ENCODE measurements around the gene ATP6V0A1. TPM values are rescaled to one million over a fixed set of nuclear protein-coding genes. Genes with fewer than 3 reads are reported as not detected.

Gene ATP6V0A1
- total RNA-seq, 1 experiment from 2014 or later, result 53.4 TPM

DNA sequence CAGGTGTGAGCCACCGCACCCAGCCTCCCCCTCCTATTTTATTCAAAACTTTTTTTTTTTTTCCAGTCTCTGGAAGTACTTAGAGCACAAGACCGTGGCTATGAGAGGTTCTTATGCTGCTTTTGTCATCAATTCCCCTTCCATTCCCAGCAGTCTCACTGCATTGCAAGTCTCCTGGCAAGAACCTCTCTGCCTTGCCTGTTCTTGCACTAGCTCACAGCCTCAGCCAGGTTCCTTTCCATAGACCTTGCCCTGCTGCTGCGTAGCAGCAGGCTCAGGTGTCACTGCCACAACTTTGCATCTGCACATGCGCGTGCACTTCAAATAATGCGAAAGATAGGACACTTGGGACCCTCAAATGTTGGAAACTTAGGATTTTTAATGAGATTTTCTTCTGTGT, 15.6 kb downstream of the ATP6V0A1 start:
- Histone ChIP-seq H3K9me3 (ENCODE audit: control insufficient read depth, insufficient read depth, low read depth, low read length) (no peaks in the 10 kb centered on the region), H3K4me1 (ENCODE audit: control insufficient read depth, insufficient read depth, low read length) (no peaks in the 10 kb centered on the region), H3K36me3 (ENCODE audit: control insufficient read depth, insufficient read depth, low read length) (peaks cover 26% of the 10 kb centered on the region), H3K27me3 (ENCODE audit: control insufficient read depth, insufficient read depth, low read length) (no peaks in the 10 kb centered on the region), H3K4me3 (ENCODE audit: low read depth in 2 of 2, low read length in 2 of 2) (no peak overlapping the region), H3K27ac (ENCODE audit: low read length) (no peak overlapping the region)
- CTCF ChIA-PET, result no interaction called here
- TF ChIP-seq TCF7L2 (IDR thresholded peaks at IDR 0.05; ENCODE audit: low read depth, low read length) (no peak), POLR2AphosphoS5 (IDR thresholded peaks at IDR 0.05; ENCODE audit: low read depth, low read length) (no peak), SIN3A (IDR thresholded peaks at IDR 0.05; ENCODE audit: borderline replicate concordance, insufficient read depth, low read depth, low read length) (no peak)
- TF ChIP-seq, protein P1, sequence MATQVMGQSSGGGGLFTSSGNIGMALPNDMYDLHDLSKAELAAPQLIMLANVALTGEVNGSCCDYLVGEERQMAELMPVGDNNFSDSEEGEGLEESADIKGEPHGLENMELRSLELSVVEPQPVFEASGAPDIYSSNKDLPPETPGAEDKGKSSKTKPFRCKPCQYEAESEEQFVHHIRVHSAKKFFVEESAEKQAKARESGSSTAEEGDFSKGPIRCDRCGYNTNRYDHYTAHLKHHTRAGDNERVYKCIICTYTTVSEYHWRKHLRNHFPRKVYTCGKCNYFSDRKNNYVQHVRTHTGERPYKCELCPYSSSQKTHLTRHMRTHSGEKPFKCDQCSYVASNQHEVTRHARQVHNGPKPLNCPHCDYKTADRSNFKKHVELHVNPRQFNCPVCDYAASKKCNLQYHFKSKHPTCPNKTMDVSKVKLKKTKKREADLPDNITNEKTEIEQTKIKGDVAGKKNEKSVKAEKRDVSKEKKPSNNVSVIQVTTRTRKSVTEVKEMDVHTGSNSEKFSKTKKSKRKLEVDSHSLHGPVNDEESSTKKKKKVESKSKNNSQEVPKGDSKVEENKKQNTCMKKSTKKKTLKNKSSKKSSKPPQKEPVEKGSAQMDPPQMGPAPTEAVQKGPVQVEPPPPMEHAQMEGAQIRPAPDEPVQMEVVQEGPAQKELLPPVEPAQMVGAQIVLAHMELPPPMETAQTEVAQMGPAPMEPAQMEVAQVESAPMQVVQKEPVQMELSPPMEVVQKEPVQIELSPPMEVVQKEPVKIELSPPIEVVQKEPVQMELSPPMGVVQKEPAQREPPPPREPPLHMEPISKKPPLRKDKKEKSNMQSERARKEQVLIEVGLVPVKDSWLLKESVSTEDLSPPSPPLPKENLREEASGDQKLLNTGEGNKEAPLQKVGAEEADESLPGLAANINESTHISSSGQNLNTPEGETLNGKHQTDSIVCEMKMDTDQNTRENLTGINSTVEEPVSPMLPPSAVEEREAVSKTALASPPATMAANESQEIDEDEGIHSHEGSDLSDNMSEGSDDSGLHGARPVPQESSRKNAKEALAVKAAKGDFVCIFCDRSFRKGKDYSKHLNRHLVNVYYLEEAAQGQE (IDR thresholded peaks at IDR 0.05; ENCODE audit: insufficient read depth in 1 of 2, low read depth in 2 of 2, low read length in 1 of 2), result no peak
- TF ChIP-seq, protein P2, sequence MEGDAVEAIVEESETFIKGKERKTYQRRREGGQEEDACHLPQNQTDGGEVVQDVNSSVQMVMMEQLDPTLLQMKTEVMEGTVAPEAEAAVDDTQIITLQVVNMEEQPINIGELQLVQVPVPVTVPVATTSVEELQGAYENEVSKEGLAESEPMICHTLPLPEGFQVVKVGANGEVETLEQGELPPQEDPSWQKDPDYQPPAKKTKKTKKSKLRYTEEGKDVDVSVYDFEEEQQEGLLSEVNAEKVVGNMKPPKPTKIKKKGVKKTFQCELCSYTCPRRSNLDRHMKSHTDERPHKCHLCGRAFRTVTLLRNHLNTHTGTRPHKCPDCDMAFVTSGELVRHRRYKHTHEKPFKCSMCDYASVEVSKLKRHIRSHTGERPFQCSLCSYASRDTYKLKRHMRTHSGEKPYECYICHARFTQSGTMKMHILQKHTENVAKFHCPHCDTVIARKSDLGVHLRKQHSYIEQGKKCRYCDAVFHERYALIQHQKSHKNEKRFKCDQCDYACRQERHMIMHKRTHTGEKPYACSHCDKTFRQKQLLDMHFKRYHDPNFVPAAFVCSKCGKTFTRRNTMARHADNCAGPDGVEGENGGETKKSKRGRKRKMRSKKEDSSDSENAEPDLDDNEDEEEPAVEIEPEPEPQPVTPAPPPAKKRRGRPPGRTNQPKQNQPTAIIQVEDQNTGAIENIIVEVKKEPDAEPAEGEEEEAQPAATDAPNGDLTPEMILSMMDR (IDR thresholded peaks at IDR 0.05), result no peak
- BruUV-seq (replicated peaks), result no TSS peak
- POLR2A ChIA-PET, result no interaction called here
- in situ Hi-C loops (cut with HindIII; ENCODE audit: low pct_unique_long_range_greater_than_20kb, low sequenced_read_pairs) (no loop called here), intact Hi-C loops (cut with micrococcal nuclease; ENCODE audit: unreplicated experiment) (no loop called here)
- ATAC-seq (no peak), DNase-seq (ENCODE audit: low read depth, low spot score) (no peak)

DNA sequence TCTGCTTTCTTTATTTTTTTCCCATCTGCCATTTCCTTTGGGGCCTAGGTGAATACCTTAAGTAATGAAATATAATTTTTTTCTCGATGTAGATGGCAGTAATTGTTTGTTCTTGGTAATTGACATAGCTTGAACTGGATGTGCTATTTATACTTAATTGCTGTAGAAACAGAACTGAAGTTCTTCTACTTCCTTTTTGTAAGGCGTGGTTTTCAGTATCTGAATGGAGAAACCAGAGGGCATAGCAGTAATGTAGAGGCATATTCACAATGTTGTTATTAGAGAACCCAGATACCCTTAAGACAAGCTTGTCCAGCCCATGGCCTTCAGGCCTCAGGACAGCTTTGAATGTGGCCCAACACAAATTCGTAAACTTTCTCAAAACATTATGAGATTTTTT, 16.4 kb downstream of the ATP6V0A1 start:
- Histone ChIP-seq H3K4me3 (ENCODE audit: low read depth in 2 of 2, low read length in 2 of 2) (no peak overlapping the region), H3K27me3 (ENCODE audit: control insufficient read depth, insufficient read depth, low read length) (no peaks in the 10 kb centered on the region), H3K9me3 (ENCODE audit: control insufficient read depth, insufficient read depth, low read depth, low read length) (no peaks in the 10 kb centered on the region), H3K36me3 (ENCODE audit: control insufficient read depth, insufficient read depth, low read length) (peaks cover 23% of the 10 kb centered on the region), H3K4me1 (ENCODE audit: control insufficient read depth, insufficient read depth, low read length) (no peaks in the 10 kb centered on the region), H3K27ac (ENCODE audit: low read length) (no peak overlapping the region)
- CTCF ChIA-PET, result no interaction called here
- intact Hi-C loops (cut with micrococcal nuclease; ENCODE audit: unreplicated experiment) (no loop called here), in situ Hi-C loops (cut with HindIII; ENCODE audit: low pct_unique_long_range_greater_than_20kb, low sequenced_read_pairs) (no loop called here)
- BruUV-seq (replicated peaks), result TSS peak; percentile 11
- POLR2A ChIA-PET, result interaction anchor here (0.6 kb wide), 1 partner anchor 16 kb away, joined by 3 read pairs; no protein-coding TSS in a partner anchor
- TF ChIP-seq, protein P2 (IDR thresholded peaks at IDR 0.05), result no peak
- TF ChIP-seq SIN3A (IDR thresholded peaks at IDR 0.05; ENCODE audit: borderline replicate concordance, insufficient read depth, low read depth, low read length), result no peak
- TF ChIP-seq, protein P1 (IDR thresholded peaks at IDR 0.05; ENCODE audit: insufficient read depth in 1 of 2, low read depth in 2 of 2, low read length in 1 of 2), result no peak
- TF ChIP-seq POLR2AphosphoS5 (IDR thresholded peaks at IDR 0.05; ENCODE audit: low read depth, low read length), result no peak
- no peak for TF ChIP-seq TCF7L2 (IDR thresholded peaks at IDR 0.05; ENCODE audit: low read depth, low read length)
- ATAC-seq, result no peak
- DNase-seq (ENCODE audit: low read depth, low spot score), result no peak

Measured in Panc1 (cell line).